Panc1 (cell line): ENCODE data around the gene ADGRE1. TPM values are rescaled to one million over a fixed set of nuclear protein-coding genes. Genes with fewer than 3 reads are reported as not detected.

Experiments
- ATAC-seq: fragments of 200-7000 bp; cut with Tn5 transposase; 2 replicates; pipeline ENCODE4 v1.9.1; 2020; ENCODE audit warnings: mild to moderate bottlenecking, moderate library complexity
- BruUV-seq: library from RNA; stranded (reverse); fragments of 400-500 nt; replicated peaks from 2 replicates; lab custom pipeline; 2021; lab: Mats Ljungman, UMichigan
- CTCF ChIA-PET: fragments of 300-600 bp; sonication (Branson Sonifier 250); formaldehyde crosslinking; loops from one replicate; lab custom pipeline; 2022; ENCODE audit warnings: antibody characterized with exemption; lab: Charles Lee
- POLR2A ChIA-PET: fragments of 300-600 bp; sonication (Branson Sonifier 250); formaldehyde crosslinking; loops from one replicate; lab custom pipeline; 2022; ENCODE audit warnings: antibody characterized with exemption; lab: Charles Lee
- DNase-seq: peaks from one replicate; pipeline ENCODE4 v3.0.0-alpha.2; 2010; ENCODE audit warnings: low read depth, low spot score
- H3K27ac ChIP-seq: 2 replicates; pipeline ENCODE4 v1.5.1; 2011; ENCODE audit warnings: mild to moderate bottlenecking, low read length, inconsistent platforms
- H3K27me3 ChIP-seq: fragments of 200-500 bp; sonication (Bioruptor generic); 2 replicates; pipeline ENCODE4 v1.6.0; 2014; ENCODE audit warnings: low read length, inconsistent platforms; ENCODE audit not compliant: control insufficient read depth, insufficient read depth
- H3K36me3 ChIP-seq: fragments of 200-500 bp; sonication (Bioruptor generic); 2 replicates; pipeline ENCODE4 v1.5.1; 2014; ENCODE audit warnings: inconsistent platforms, mild to moderate bottlenecking, low read length, moderate library complexity; ENCODE audit not compliant: control insufficient read depth, insufficient read depth
- H3K4me1 ChIP-seq: 2 replicates; pipeline ENCODE4 v1.5.1; 2011; ENCODE audit warnings: inconsistent platforms, mild to moderate bottlenecking, low read length, moderate library complexity; ENCODE audit not compliant: control insufficient read depth, insufficient read depth
- H3K4me3 ChIP-seq, 2 experiments: 2 replicates each; pipeline ENCODE4 v1.5.1; 2011 to 2012; ENCODE audit warnings: low read depth in 2 of 2, low read length in 2 of 2, mild to moderate bottlenecking in 2 of 2, inconsistent platforms in 1 of 2, moderate library complexity in 1 of 2
- H3K9me3 ChIP-seq: fragments of 200-500 bp; sonication (Bioruptor generic); 2 replicates; pipeline ENCODE4 v1.5.1; 2014; ENCODE audit warnings: low read depth, mild to moderate bottlenecking, inconsistent platforms, low read length, moderate library complexity; ENCODE audit not compliant: control insufficient read depth, insufficient read depth
- POLR2AphosphoS5 ChIP-seq: IDR thresholded peaks from 2 replicates; pipeline ENCODE4 v1.6.1; 2012; ENCODE audit warnings: mild to moderate bottlenecking, low read depth, low read length, moderate library complexity
- SIN3A ChIP-seq: IDR thresholded peaks from 2 replicates; pipeline ENCODE4 v1.6.1; 2012; ENCODE audit warnings: low read depth, mild to moderate bottlenecking, low read length, moderate library complexity, borderline replicate concordance; ENCODE audit not compliant: insufficient read depth
- TCF7L2 ChIP-seq: IDR thresholded peaks from 2 replicates; pipeline ENCODE4 v1.6.1; 2011; ENCODE audit warnings: mild to moderate bottlenecking, low read depth, low read length, inconsistent platforms
- in situ Hi-C: cut with HindIII; loops from 2 replicates; pipeline ENCODE4 v1.10.0; 2016; ENCODE audit warnings: low sequenced_read_pairs, low pct_unique_long_range_greater_than_20kb
- intact Hi-C: fragments of 100-400 bp; cut with micrococcal nuclease; formaldehyde crosslinking; loops from one replicate; pipeline ENCODE4 v1.10.0; 2022; ENCODE audit not compliant: unreplicated experiment
- total RNA-seq: library from RNA; stranded (reverse); gene quantifications from one replicate; pipeline ENCODE4 v1.2.1, GENCODE V29; 2021; ENCODE audit not compliant: unreplicated experiment
- TF ChIP-seq, protein P1 (sequence below): fragments of 450-650 bp; IDR thresholded peaks from 2 replicates; pipeline ENCODE4 v1.5.1; 2017; ENCODE audit warnings: mild to moderate bottlenecking
- TF ChIP-seq, protein P2 (sequence below), 2 experiments: IDR thresholded peaks; 2 replicates each; pipeline ENCODE4 v1.6.1; 2011 to 2012; ENCODE audit warnings: low read depth in 2 of 2, control low read depth in 1 of 2, low read length in 1 of 2, mild to moderate bottlenecking in 1 of 2, moderate library complexity in 1 of 2; ENCODE audit not compliant: insufficient read depth in 1 of 2

ADGRE1 gene
- total RNA-seq, 1 experiment from 2014 or later, result 0.08 TPM

DNA sequence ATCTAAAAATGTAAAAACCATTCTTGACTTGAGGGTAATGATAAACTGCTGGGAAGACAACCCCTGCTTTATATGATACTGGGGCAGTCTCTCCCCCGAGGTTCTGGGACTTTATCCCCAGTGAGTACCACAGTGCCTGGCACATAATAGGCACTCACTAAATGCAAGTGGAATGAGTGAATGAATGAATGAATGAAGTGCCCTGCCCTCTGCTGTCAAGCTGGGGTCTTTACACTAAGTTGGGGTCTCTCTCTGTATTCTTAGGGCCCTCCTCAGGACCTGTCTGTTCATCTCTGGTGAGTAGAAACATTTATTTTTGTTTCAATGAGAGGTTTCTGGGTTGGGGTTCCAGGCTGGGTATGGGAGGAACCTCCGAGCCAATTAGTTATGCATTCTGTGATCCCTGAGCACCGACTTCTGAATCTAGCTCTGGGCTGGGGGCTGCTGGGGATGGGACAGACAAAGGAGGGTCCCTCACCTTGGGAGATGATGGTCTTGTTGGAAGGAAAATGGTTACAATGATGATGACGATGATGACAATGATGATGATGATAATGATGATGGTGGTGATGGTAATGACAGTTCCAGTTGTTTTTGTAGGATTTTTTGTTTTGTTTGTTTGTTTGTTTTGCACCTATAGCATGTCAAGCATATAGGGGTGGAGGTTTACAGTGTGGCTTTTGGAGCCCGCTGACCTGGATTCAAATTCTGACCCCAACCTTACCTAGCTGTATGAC is 44.3 kb upstream of the ADGRE1 start:
- no peaks in the 10 kb centered on the region for H3K36me3 ChIP-seq
- no peak for ATAC-seq
- no peak for TF ChIP-seq POLR2AphosphoS5
- TF ChIP-seq, protein P1, sequence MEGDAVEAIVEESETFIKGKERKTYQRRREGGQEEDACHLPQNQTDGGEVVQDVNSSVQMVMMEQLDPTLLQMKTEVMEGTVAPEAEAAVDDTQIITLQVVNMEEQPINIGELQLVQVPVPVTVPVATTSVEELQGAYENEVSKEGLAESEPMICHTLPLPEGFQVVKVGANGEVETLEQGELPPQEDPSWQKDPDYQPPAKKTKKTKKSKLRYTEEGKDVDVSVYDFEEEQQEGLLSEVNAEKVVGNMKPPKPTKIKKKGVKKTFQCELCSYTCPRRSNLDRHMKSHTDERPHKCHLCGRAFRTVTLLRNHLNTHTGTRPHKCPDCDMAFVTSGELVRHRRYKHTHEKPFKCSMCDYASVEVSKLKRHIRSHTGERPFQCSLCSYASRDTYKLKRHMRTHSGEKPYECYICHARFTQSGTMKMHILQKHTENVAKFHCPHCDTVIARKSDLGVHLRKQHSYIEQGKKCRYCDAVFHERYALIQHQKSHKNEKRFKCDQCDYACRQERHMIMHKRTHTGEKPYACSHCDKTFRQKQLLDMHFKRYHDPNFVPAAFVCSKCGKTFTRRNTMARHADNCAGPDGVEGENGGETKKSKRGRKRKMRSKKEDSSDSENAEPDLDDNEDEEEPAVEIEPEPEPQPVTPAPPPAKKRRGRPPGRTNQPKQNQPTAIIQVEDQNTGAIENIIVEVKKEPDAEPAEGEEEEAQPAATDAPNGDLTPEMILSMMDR, result no peak
- no peak for TF ChIP-seq SIN3A
- TF ChIP-seq, protein P2, sequence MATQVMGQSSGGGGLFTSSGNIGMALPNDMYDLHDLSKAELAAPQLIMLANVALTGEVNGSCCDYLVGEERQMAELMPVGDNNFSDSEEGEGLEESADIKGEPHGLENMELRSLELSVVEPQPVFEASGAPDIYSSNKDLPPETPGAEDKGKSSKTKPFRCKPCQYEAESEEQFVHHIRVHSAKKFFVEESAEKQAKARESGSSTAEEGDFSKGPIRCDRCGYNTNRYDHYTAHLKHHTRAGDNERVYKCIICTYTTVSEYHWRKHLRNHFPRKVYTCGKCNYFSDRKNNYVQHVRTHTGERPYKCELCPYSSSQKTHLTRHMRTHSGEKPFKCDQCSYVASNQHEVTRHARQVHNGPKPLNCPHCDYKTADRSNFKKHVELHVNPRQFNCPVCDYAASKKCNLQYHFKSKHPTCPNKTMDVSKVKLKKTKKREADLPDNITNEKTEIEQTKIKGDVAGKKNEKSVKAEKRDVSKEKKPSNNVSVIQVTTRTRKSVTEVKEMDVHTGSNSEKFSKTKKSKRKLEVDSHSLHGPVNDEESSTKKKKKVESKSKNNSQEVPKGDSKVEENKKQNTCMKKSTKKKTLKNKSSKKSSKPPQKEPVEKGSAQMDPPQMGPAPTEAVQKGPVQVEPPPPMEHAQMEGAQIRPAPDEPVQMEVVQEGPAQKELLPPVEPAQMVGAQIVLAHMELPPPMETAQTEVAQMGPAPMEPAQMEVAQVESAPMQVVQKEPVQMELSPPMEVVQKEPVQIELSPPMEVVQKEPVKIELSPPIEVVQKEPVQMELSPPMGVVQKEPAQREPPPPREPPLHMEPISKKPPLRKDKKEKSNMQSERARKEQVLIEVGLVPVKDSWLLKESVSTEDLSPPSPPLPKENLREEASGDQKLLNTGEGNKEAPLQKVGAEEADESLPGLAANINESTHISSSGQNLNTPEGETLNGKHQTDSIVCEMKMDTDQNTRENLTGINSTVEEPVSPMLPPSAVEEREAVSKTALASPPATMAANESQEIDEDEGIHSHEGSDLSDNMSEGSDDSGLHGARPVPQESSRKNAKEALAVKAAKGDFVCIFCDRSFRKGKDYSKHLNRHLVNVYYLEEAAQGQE (IDR thresholded peaks at IDR 0.05; ENCODE audit: insufficient read depth in 1 of 2, low read depth in 2 of 2, low read length in 1 of 2), result no peak
- no peak for TF ChIP-seq TCF7L2
- intact Hi-C loops, result no loop called here
- POLR2A ChIA-PET, result no interaction called here
- no peaks in the 10 kb centered on the region for H3K27me3 ChIP-seq
- in situ Hi-C loops, result no loop called here
- no peak overlapping the region for H3K27ac ChIP-seq
- CTCF ChIA-PET, result no interaction called here
- no peak for DNase-seq
- no TSS peak for BruUV-seq
- no peaks in the 10 kb centered on the region for H3K4me1 ChIP-seq
- no peaks in the 10 kb centered on the region for H3K9me3 ChIP-seq
- H3K4me3 ChIP-seq, result no peak overlapping the region

DNA sequence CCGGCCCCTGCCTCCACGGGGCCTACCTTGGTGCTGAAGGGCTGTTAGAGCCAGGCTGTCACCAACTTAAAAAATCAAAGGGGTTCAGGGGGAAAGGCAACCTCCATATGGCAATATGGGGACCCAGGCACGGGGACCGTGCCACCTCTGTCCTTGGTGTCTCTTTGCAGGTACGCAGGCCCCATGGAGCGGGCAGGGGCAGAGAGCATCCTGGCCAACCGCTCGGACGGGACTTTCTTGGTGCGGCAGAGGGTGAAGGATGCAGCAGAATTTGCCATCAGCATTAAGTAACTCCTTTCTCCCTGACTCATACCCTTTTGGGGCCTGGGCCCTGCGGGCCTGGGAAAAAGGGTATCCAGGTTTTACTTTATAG is 39.6 kb upstream of the ADGRE1 start:
- Histone ChIP-seq H3K36me3 (no peaks in the 10 kb centered on the region), H3K27ac (no peak overlapping the region), H3K27me3 (no peaks in the 10 kb centered on the region), H3K4me1 (no peaks in the 10 kb centered on the region), H3K9me3 (no peaks in the 10 kb centered on the region), H3K4me3 (no peak overlapping the region)
- intact Hi-C loops (no loop called here), in situ Hi-C loops (no loop called here)
- TF ChIP-seq, protein P1, result no peak
- TF ChIP-seq, protein P2 (IDR thresholded peaks at IDR 0.05; ENCODE audit: insufficient read depth in 1 of 2, low read depth in 2 of 2, low read length in 1 of 2), result no peak
- no peak for TF ChIP-seq TCF7L2
- no peak for TF ChIP-seq POLR2AphosphoS5
- TF ChIP-seq SIN3A, result no peak
- POLR2A ChIA-PET, result no interaction called here
- no TSS peak for BruUV-seq
- DNase-seq (no peak), ATAC-seq (no peak)
- CTCF ChIA-PET, result no interaction called here
